Liver (tissue), 9 donors: ENCODE measurements around the gene FAM13A. TPM values are rescaled to one million over a fixed set of nuclear protein-coding genes. Genes with fewer than 3 reads are reported as not detected.

Experiments
- DNase-seq: peaks from one replicate; pipeline ENCODE4 v3.0.0-alpha.2; 2017; ENCODE audit warnings: low spot score
- H3K27ac ChIP-seq, 2 donors: one replicate each; pipeline ENCODE4 v1.7.0; 2013; ENCODE audit warnings: inconsistent platforms in 2 of 2, low read length in 2 of 2, control low read depth in 1 of 2, low read depth in 1 of 2, mild to moderate bottlenecking in 1 of 2
- H3K27me3 ChIP-seq, 4 donors: one replicate each; pipeline versions ENCODE4 v1.6.1 to v1.7.0; 2013; ENCODE audit warnings: low read length in 3 of 4, inconsistent platforms in 1 of 4, mild to moderate bottlenecking in 1 of 4, moderate library complexity in 1 of 4; ENCODE audit not compliant: control insufficient read depth in 4 of 4, insufficient read depth in 4 of 4
- H3K36me3 ChIP-seq, 4 donors: one replicate each; pipeline versions ENCODE4 v1.6.1 to v1.7.0; 2013; ENCODE audit warnings: low read length in 3 of 4, mild to moderate bottlenecking in 3 of 4, low read depth in 1 of 4, moderate library complexity in 1 of 4; ENCODE audit not compliant: control insufficient read depth in 4 of 4, insufficient read depth in 3 of 4
- H3K4me1 ChIP-seq, 4 donors: one replicate each; pipeline versions ENCODE4 v1.6.1 to v1.7.0; 2013; ENCODE audit warnings: low read length in 3 of 4, mild to moderate bottlenecking in 3 of 4, moderate library complexity in 1 of 4; ENCODE audit not compliant: control insufficient read depth in 4 of 4, insufficient read depth in 4 of 4
- H3K4me3 ChIP-seq, 3 donors: one replicate each; pipeline versions ENCODE4 v1.6.1 to v1.7.0; 2013; ENCODE audit warnings: low read length in 3 of 3, control low read depth in 1 of 3, low read depth in 1 of 3, mild to moderate bottlenecking in 1 of 3
- H3K9ac ChIP-seq, 2 donors: one replicate each; pipeline ENCODE4 v1.7.0; 2013; ENCODE audit warnings: low read length in 2 of 2, mild to moderate bottlenecking in 2 of 2, moderate library complexity in 2 of 2, control low read depth in 1 of 2, low read depth in 1 of 2
- H3K9me3 ChIP-seq, 4 donors: one replicate each; pipeline versions ENCODE4 v1.6.1 to v1.7.0; 2013; ENCODE audit warnings: low read length in 3 of 4; ENCODE audit not compliant: control insufficient read depth in 4 of 4
- ATF3 ChIP-seq: IDR thresholded peaks from 2 replicates; pipeline ENCODE4 v1.6.1; 2016; ENCODE audit warnings: antibody characterized with exemption
- CTCF ChIP-seq: fragments of 150-350 bp; IDR thresholded peaks from 2 replicates; pipeline ENCODE4 v1.5.1; 2017; ENCODE audit warnings: improper control_type of control experiment, low read depth, low read length; ENCODE audit not compliant: missing input control
- EGR1 ChIP-seq, 2 donors: IDR thresholded peaks; 2 replicates each; pipeline ENCODE4 v1.6.1; 2016 to 2018; ENCODE audit warnings: antibody characterized with exemption in 2 of 2, low read depth in 2 of 2
- FOXA1 ChIP-seq: IDR thresholded peaks from 2 replicates; pipeline ENCODE4 v1.6.1; 2016; ENCODE audit warnings: antibody characterized with exemption
- FOXA2 ChIP-seq: IDR thresholded peaks from 2 replicates; pipeline ENCODE4 v1.6.1; 2016; ENCODE audit warnings: antibody characterized with exemption
- GABPA ChIP-seq, 2 donors: IDR thresholded peaks in 1 of 2; conservative IDR thresholded peaks in 1 of 2; 2 replicates each; pipeline ENCODE4 v1.6.1; 2016; ENCODE audit warnings: antibody characterized with exemption in 2 of 2, mild to moderate bottlenecking in 1 of 2, moderate library complexity in 1 of 2
- HNF4A ChIP-seq, 2 donors: conservative IDR thresholded peaks; 2 replicates each; pipeline ENCODE4 v1.6.1; 2016; ENCODE audit warnings: antibody characterized with exemption in 2 of 2, mild to moderate bottlenecking in 2 of 2
- HNF4G ChIP-seq: IDR thresholded peaks from 2 replicates; pipeline ENCODE4 v1.6.1; 2016; ENCODE audit warnings: antibody characterized with exemption
- JUND ChIP-seq, 2 donors: IDR thresholded peaks; 2 replicates each; pipeline ENCODE4 v1.6.1; 2016; ENCODE audit warnings: antibody characterized with exemption in 2 of 2
- MAX ChIP-seq: IDR thresholded peaks from 2 replicates; pipeline ENCODE4 v1.6.1; 2016; ENCODE audit warnings: antibody characterized with exemption
- NR2F2 ChIP-seq: IDR thresholded peaks from 2 replicates; pipeline ENCODE4 v1.6.1; 2016; ENCODE audit warnings: antibody characterized with exemption
- RAD21 ChIP-seq, 2 donors: IDR thresholded peaks; 2 replicates each; pipeline ENCODE4 v1.6.1; 2016; ENCODE audit warnings: antibody characterized with exemption in 2 of 2, mild to moderate bottlenecking in 2 of 2
- REST ChIP-seq: IDR thresholded peaks from 2 replicates; pipeline ENCODE4 v1.6.1; 2016; ENCODE audit warnings: antibody characterized with exemption, mild to moderate bottlenecking
- RXRA ChIP-seq, 2 donors: IDR thresholded peaks; 2 replicates each; pipeline ENCODE4 v1.6.1; 2017 to 2018; ENCODE audit warnings: antibody characterized with exemption in 2 of 2, mild to moderate bottlenecking in 1 of 2
- SP1 ChIP-seq: IDR thresholded peaks from 2 replicates; pipeline ENCODE4 v1.6.1; 2018; ENCODE audit warnings: antibody characterized with exemption, mild to moderate bottlenecking
- TAF1 ChIP-seq: conservative IDR thresholded peaks from 2 replicates; pipeline ENCODE4 v1.6.1; 2016; ENCODE audit warnings: antibody characterized with exemption, mild to moderate bottlenecking
- YY1 ChIP-seq: IDR thresholded peaks from 2 replicates; pipeline ENCODE4 v1.6.1; 2016; ENCODE audit warnings: antibody characterized with exemption, mild to moderate bottlenecking
- ZBTB33 ChIP-seq: IDR thresholded peaks from 2 replicates; pipeline ENCODE4 v1.6.1; 2016; ENCODE audit warnings: antibody characterized with exemption
- WGBS: extraction: QIAGEN DNeasy Blood & Tissue Kit; methylation state at CpG from one replicate; pipeline ENCODE4 v1.1.7; 2013; 5-methylcytosine and 5-hydroxymethylcytosine counted together
- polyA plus RNA-seq, 2 donors: library from polyadenylated mRNA; stranded (reverse) in 1 of 2; unstranded in 1 of 2; fragments of 200-250 nt in 1 of 2; fragments of >200 nt in 1 of 2; fragmentation: Nextera tagmentation in 1 of 2; extraction: Ambion mirVana in 1 of 2; gene quantifications; one replicate each; pipeline versions ENCODE4 v1.2.1 to v1.2.3, GENCODE V29; 2013 to 2015
- total RNA-seq, 2 donors: library from RNA; depleted of rRNA; stranded (reverse); fragments of >200 nt; gene quantifications; one replicate each; pipeline ENCODE4 v1.2.3, GENCODE V29; 2014
- donor health status: healthy.
- donor health status: healthy.
- donor health status: healthy.
- donor health status: healthy.
- donor health status: healthy.

FAM13A gene
- total and polyA plus RNA-seq, 4 donors, result 14.9 to 52.9 (median 27.6) TPM

GRCh38 chr4:88953400-88953799 lies 103.6 kb downstream of the FAM13A start:
- H3K9ac ChIP-seq, result no peak overlapping the region
- DNase-seq, result no peak
- H3K4me1 ChIP-seq, result no peaks in the 10 kb centered on the region
- H3K27ac ChIP-seq, result no peak overlapping the region
- H3K36me3 ChIP-seq, result no peaks in the 10 kb centered on the region
- no peak overlapping the region for H3K4me3 ChIP-seq
- no peaks in the 10 kb centered on the region for H3K9me3 ChIP-seq
- TF ChIP-seq HNF4A (conservative IDR thresholded peaks at IDR 0.05), result no peak
- TF ChIP-seq GABPA (IDR thresholded peaks at IDR 0.05 in 1 of 2, conservative IDR thresholded peaks at IDR 0.05 in 1 of 2), result no peak
- no peak for TF ChIP-seq SP1
- no peak for TF ChIP-seq TAF1
- no peak for TF ChIP-seq YY1
- TF ChIP-seq ZBTB33, result no peak
- no peak for TF ChIP-seq CTCF
- TF ChIP-seq HNF4G, result no peak
- 91% methylated on average over 2 of the region's 2 CpGs for WGBS
- no peaks in the 10 kb centered on the region for H3K27me3 ChIP-seq

GRCh38 chr4:88952081-88952480 lies 104.9 kb downstream of the FAM13A start:
- H3K27ac ChIP-seq, result no peak overlapping the region
- DNase-seq, result no peak
- H3K4me1 ChIP-seq, result no peaks in the 10 kb centered on the region
- H3K36me3 ChIP-seq, result no peaks in the 10 kb centered on the region
- 90% methylated on average over 3 of the region's 3 CpGs for WGBS
- no peak overlapping the region for H3K4me3 ChIP-seq
- TF ChIP-seq RXRA (IDR thresholded peaks at IDR 0.05), result no peak
- TF ChIP-seq JUND (IDR thresholded peaks at IDR 0.05), result no peak
- no peak for TF ChIP-seq REST
- TF ChIP-seq MAX, result no peak
- TF ChIP-seq HNF4A (conservative IDR thresholded peaks at IDR 0.05), result no peak
- TF ChIP-seq ZBTB33, result no peak
- TF ChIP-seq RAD21 (IDR thresholded peaks at IDR 0.05), result no peak
- no peak for TF ChIP-seq FOXA1
- TF ChIP-seq EGR1 (IDR thresholded peaks at IDR 0.05; ENCODE audit: low read depth in 2 of 2), result no peak
- TF ChIP-seq NR2F2, result no peak
- TF ChIP-seq ATF3, result no peak
- no peak for TF ChIP-seq SP1
- no peak for TF ChIP-seq FOXA2
- no peak for TF ChIP-seq CTCF
- no peak for TF ChIP-seq GABPA (IDR thresholded peaks at IDR 0.05 in 1 of 2, conservative IDR thresholded peaks at IDR 0.05 in 1 of 2)
- no peak for TF ChIP-seq YY1
- TF ChIP-seq TAF1, result no peak
- H3K9ac ChIP-seq, result no peak overlapping the region
- H3K9me3 ChIP-seq, result no peaks in the 10 kb centered on the region
- no peaks in the 10 kb centered on the region for H3K27me3 ChIP-seq
